Measurements from ENCODE around the gene ISLR. TPM values are rescaled to one million over a fixed set of nuclear protein-coding genes. Genes with fewer than 3 reads are reported as not detected.
"Not testable (repeated sequence)": the region's sequence is repeated elsewhere in the genome, so short reads cannot be mapped to it uniquely, and the experiment has no call there.

The ISLR gene
- total RNA-seq, 1 donor from 2014 or later, result 120 TPM

DNA sequence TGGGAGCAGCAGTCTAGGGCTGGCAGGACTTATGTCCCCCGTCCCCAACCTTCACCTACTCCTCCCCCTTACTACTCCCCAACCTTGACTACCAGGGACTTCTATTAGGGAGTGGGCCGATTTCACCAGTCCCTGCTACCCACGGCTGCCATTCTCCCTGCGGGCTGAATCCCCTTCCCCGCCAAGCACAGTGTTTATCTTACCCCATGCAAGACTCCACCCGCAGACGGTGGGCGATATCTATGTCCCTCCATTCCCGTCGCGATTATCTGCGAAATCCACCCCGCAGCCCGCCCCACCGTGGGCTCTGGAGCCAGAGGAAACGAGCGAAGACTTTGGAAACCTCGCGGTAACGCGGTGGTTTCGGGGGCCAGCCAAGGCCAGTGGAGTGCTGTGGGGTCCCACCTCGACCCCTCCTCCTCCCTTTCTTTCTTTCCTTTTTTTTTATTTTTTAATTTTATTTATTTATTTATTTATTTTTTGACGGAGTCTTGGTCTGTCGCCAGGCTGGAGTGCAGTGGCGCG, 38.4 kb upstream of the ISLR start:
- intact Hi-C loops (cut with DNase I), result no loop called here
- no peak for DNase-seq (ENCODE audit: low spot score)
- ATAC-seq, result no peak

GRCh38 chr15:74136540-74136813, 37.0 kb upstream of the ISLR start:
- ATAC-seq (no peak), DNase-seq (ENCODE audit: low spot score) (no peak)
- intact Hi-C loops (cut with DNase I), result no loop called here

GRCh38 chr15:74136814-74137536, 36.5 kb upstream of the ISLR start:
- DNase-seq (ENCODE audit: low spot score) (no peak), ATAC-seq (peak; percentile 26)
- intact Hi-C loops (cut with DNase I), result no loop called here

GRCh38 chr15:74137537-74137894, 36.0 kb upstream of the ISLR start:
- ATAC-seq (no peak), DNase-seq (ENCODE audit: low spot score) (no peak)
- intact Hi-C loops (cut with DNase I), result no loop called here

GRCh38 chr15:74138642-74139041, 34.9 kb upstream of the ISLR start:
- DNase-seq (ENCODE audit: low spot score) (no peak), ATAC-seq (no peak)
- intact Hi-C loops (cut with DNase I), result no loop called here

GRCh38 chr15:74141591-74141990, 31.9 kb upstream of the ISLR start:
- intact Hi-C loops (cut with DNase I), result no loop called here
- DNase-seq (ENCODE audit: low spot score) (no peak), ATAC-seq (no peak)

GRCh38 chr15:74144153-74144775, 29.2 kb upstream of the ISLR start:
- ATAC-seq (no peak), DNase-seq (ENCODE audit: low spot score) (no peak)
- intact Hi-C loops (cut with DNase I), result no loop called here

- ATAC-seq, result no peak
- intact Hi-C loops (cut with DNase I), result no loop called here
These were observed 27.2 kb upstream of the ISLR start for GRCh38 chr15:74146277-74146800.

GRCh38 chr15:74147051-74147450, 26.5 kb upstream of the ISLR start:
- ATAC-seq (no peak), DNase-seq (ENCODE audit: low spot score) (no peak)
- intact Hi-C loops (cut with DNase I), result no loop called here

More at GRCh38 chr15:74146277-74146800, 27.2 kb upstream of the ISLR start:
- DNase-seq (ENCODE audit: low spot score), result no peak

- intact Hi-C loops (cut with DNase I), result no loop called here
- no peak for ATAC-seq
- no peak for DNase-seq (ENCODE audit: low spot score)
These were observed 17.6 kb upstream of the ISLR start for GRCh38 chr15:74155766-74156417.

GRCh38 chr15:74156678-74157411, 16.7 kb upstream of the ISLR start:
- ATAC-seq, result peak; percentile 65
- intact Hi-C loops (cut with DNase I), result no loop called here

DNA sequence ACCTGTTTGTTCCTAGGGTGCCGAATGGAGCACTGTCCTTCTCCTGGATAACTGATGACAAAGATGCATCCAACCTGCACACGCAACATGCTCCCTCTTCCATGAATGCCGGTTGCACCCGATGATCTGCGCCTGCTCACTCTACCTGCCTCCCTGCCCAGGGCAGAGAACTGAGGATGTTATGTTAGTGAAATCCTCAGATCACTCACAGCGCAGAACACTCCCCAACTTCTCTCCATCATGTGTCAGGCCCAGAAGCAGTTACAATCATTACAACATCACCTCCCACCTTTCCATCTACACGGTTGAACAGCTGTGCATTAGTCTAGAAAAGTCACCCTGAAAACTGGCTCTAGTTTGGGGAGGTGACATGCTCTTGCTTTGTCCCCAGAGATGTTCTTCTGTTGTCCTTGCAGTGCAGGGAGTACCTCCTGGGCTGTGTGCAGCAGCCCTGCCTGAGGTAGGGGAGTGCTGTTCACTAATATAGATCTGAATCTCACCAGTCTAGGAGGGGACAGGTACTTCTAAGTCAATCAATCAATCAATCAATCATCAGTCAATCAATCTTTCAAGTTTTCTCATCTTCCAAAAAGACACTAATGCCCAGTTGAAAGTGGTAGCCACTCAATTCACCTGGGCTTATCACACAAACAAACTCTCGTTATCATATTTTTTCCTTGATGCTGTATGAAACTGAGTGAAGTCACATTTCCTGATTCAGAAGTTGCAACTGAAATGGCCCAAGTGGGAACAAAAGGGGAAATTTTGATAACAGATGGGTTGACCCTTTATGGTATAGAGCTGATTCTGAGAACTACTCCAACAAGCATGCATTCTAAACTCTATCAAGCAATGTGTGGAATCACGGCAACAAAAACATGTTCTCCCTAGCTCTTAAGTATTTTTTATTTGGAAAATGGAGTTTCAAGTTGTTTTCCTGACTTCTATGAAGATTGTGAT, 15.4 kb upstream of the ISLR start:
- ATAC-seq (no peak), DNase-seq (ENCODE audit: low spot score) (no peak)
- intact Hi-C loops (cut with DNase I), result no loop called here

More at GRCh38 chr15:74156678-74157411, 16.7 kb upstream of the ISLR start:
- no peak for DNase-seq (ENCODE audit: low spot score)

DNA sequence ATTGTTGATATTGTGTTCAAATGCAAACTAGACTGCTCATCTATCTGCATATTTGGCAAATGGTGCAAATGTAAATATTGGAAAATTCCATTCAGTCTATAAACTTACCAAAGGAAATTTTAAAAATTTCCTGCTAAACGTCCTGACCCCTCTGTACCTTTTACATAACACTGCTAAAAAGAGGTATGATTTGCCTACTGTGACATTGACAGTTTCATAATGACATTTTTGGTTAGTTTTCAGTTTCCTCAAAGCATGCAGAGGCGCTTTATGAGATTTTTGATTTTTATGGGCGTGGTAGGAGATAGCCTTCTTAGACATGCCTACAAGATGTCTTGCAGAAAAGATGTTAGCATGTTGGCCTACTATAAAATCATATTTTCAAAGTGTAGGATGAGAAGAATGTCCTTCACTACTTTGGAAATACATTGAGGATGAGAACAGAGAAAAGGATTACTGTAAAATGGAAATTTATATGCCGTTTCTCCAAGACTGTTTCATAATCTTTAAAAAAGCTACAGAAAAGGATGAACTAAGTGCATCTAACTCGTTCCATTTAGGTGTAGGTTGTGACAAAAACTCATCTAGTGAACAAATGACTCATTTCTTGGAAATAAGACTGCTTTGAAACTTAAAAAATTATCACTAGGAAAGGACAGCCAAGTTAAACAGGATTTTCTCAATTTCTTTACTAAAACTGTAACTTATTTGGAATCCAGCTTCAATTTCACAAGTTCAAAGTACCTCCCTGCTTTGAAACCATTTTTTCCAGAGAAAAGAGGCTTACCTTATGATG, 14.5 kb upstream of the ISLR start:
- DNase-seq (ENCODE audit: low spot score), result no peak
- peak; percentile 60 for ATAC-seq
- intact Hi-C loops (cut with DNase I), result no loop called here

DNA sequence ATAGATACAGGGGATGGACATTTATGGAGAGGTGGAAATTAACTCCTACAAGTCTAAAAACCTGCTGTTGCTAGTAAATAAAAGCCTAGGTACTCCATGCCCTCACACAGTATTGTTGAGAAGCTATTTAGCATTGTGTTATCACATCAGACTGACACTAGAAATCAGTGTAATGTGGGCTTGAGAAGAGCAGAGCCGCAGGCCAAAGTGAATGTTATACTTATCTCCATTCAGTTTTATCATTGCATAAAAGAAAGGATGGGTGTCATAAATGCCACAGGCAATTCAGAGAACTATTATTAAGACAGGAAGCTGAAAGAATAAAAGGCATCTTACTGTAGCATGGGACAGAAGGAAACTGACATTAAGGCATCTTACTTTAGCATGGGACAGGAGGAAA, 13.7 kb upstream of the ISLR start:
- no peak for DNase-seq (ENCODE audit: low spot score)
- ATAC-seq, result no peak

GRCh38 chr15:74160390-74160789, 13.1 kb upstream of the ISLR start:
- DNase-seq (ENCODE audit: low spot score); ATAC-seq; intact Hi-C loops (cut with DNase I): not testable (repeated sequence)

More for the DNA sequence above, 13.7 kb upstream of the ISLR start:
- intact Hi-C loops (cut with DNase I), result no loop called here

GRCh38 chr15:74162195-74162536, 11.3 kb upstream of the ISLR start:
- ATAC-seq; DNase-seq (ENCODE audit: low spot score); intact Hi-C loops (cut with DNase I): not testable (repeated sequence)

DNA sequence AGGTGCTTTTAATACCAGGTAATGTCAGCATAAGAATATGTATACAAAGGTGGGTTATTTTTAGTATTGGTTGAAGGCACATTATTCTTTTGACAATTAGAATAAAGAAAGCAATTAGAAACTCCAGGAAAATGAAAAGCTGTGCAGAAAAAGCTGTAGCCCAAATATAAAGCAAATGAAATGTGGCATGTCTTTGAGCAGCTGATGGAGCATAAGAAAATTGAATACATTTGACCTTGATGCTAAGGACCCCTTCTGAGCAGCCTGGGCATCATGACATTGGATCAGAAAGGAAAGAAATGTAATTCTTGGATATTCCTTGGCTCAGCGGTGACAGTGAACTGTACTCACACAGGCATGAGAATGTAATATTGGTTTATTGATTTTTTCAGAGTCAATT, 8.0 kb upstream of the ISLR start:
- intact Hi-C loops (cut with DNase I), result no loop called here
- ATAC-seq (no peak), DNase-seq (ENCODE audit: low spot score) (no peak)

- no peak for ATAC-seq
- DNase-seq (ENCODE audit: low spot score), result no peak
- intact Hi-C loops (cut with DNase I), result no loop called here
These were observed 5.6 kb upstream of the ISLR start for GRCh38 chr15:74167891-74168331.

Measured in sciatic nerve (tissue), 2 donors.